Inferior parietal cortex (tissue), 1 donor: ENCODE data around the gene RNU5B-1.

Experiments used
- DNase-seq: peaks from one replicate; pipeline ENCODE4 v3.0.0-alpha.2; 2016; ENCODE audit errors: extremely low spot score

RNU5B-1 gene

GRCh38 chr15:65304381-65305149 lies at the start of gene RNU5B-1:
TSS of gene RNU5B-1 (plus strand) at chr15:65304677.
- peak; percentile 97 for DNase-seq

DNA sequence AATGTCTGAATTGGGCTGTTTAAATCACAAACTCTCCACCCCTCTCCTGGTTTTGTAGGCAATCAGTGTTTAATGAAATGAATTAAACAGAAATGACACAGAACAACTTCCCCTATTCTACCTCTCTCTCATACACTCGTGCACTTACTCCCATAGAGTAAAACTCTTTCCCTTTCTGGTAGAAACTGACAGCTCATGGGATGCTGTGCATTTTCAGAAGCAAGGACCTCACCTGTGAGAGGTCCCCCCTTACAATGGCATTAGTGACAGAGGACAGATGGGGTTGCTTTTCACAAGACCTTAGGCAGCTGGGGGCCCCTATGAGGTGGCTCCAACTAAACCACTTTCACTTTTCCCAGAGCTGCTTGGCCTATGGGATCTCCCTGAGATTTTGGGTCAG lies 49.7 kb upstream of the RNU5B-1 start:
- DNase-seq: no peak

DNA sequence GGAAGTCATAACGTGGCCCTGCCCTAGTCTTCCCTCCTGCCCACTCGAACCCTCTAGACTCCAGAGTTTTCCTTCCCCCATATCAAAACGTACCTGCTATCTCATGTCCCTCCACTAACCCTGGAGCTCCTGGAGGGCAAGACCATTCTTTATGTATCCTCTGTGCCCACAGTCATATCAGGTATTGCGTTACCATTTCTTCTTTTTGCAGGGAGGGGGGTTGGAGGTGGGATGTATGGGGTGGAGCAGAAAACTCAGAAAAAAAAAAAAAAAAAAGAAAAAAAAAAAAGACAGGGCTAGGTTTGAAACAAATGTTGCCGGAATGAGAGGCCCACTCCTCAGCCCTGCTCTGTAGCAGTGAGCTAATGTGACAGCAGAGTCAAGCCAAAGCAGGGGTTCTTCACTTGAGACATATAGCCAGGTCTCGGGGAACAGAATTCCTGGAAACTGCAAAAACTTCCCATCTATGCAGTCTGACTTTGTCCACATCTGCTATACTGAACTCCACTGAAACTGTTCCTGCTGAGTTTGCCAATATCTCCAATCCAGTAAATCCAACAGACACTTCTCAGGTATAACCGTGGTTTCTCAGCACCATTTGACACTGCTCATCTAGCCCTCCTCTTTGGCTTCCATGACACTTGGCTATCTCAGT lies 48.9 kb upstream of the RNU5B-1 start:
- no peak for DNase-seq

GRCh38 chr15:65258375-65259262 lies 45.9 kb upstream of the RNU5B-1 start:
- DNase-seq: no peak

GRCh38 chr15:65259367-65259797 lies 45.1 kb upstream of the RNU5B-1 start:
- peak; percentile 5 for DNase-seq

DNA sequence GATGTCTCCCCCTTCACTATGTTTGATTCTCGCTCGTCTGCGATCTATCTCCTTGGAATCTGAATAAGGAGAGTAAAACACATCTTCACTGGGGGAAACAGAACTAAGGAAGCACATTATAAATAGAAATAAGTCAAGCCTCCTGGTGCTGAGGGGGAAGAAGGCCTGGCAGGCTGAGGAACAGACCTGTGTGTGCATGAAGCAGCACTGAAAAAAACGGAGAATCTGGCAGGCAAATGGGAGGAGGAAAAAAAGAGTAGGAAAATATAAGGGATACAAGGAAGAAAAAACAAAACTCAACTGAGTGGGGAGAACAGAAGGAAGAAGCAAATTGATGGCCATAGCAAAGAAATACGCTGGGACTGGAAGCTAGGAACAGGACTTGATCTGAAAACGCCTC lies 43.5 kb upstream of the RNU5B-1 start:
- DNase-seq: no peak

GRCh38 chr15:65263313-65263712 lies 41.2 kb upstream of the RNU5B-1 start:
- no peak for DNase-seq

DNA sequence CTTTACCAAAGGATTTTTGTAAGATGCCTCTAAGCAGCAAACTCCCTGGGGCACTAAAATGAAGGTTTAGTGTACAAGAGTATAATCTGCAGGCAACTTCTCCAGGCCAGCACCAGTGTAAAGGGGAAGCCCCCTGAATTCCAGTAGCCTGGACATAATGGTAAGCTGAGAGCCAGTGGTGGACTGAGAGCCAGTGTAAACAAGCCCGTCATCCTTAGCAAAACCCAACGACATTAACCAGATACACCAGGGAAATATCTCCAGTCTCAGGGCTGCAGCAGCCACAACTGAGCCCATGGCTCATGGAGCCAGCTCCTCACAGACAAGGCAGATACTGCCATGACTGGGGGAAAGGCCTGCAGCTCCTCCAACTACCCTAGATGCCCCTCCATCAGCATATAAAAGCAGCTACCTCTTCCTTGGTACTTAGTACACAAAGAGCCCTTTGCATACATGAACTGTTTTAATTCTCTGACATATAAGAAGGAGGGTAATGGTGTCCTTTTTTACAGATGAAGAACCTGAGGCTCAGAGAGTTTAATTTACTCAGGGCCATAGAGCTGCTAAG lies 39.5 kb upstream of the RNU5B-1 start:
- DNase-seq: no peak

DNA sequence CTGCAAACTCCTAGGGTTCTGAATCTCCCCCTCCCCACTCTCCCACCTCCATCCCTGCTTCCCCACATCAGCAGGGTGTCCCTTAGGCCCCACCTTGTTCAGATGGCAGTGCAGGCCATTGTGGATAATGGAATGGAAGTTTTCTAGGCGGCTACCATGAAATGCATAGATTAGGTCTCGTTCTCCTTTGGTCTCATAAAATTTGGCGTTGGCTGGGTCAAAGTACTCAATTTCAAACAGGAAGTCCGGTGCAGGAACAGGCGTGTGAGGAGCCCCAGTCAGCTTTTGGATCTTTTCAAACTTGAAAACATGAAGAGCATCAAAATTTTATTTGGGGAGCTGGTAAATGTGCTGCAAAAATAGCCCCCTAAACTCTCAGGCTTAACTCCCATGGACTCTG lies 38.0 kb upstream of the RNU5B-1 start:
- no peak for DNase-seq

DNA sequence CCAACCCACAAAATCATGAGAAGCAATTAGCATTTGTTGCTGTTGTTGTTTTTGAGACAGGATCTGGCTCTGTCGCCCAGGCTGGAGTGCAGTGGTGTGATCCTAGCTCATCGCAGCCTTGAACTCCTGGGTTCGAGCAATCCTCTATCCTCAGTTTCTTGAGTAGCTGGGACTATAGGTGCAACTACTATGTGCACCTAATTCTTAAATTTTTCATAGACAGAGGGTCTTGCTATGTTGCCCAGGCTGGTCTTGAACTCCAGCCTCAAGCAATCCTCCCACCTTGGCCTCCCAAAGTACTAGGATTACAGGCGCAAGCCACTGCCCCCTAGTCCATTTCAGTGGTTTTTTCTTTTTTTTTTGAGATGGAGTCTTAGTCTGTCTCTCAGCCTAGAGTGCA lies 36.1 kb upstream of the RNU5B-1 start:
- no peak for DNase-seq

DNA sequence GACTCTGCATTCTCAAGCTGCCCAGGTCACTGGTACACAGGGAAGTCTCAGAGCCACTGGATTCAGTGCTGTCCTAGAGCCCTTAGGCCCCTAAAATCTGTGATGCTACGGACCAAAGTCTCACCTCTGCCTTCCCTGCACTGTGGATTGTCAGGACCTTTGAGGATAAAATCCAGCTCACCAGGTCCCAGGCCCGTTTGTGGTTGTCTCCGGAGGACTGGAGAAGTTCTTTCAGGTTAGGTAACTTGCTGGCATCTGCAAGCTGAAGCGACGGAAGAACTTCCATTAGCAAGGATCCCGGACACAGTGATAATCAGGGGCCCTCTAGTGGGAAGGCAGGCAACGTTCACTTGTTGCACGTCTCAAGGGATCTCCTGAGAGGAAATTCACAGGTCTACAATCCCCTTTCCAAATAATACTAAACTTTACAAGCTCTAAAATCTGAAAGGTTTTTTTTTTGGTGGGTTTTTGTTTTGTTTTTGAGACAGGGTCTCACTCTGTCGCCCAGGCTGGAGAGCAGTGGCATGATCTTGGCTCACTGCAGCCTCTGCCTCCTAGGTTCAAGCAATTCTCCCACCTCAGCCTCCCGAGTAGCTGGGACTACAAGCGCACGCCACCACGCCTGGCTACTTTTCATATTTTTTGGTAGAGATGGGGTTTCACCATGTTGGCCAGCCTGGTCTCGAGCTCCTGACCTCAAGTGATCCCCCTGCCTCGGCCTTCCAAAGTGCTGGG lies 33.5 kb upstream of the RNU5B-1 start:
- peak; percentile 69 for DNase-seq

- no peak for DNase-seq
Measured at GRCh38 chr15:65275104-65275727, 29.3 kb upstream of the RNU5B-1 start.

- DNase-seq: no peak
Measured at GRCh38 chr15:65275728-65276126, 28.8 kb upstream of the RNU5B-1 start.

DNA sequence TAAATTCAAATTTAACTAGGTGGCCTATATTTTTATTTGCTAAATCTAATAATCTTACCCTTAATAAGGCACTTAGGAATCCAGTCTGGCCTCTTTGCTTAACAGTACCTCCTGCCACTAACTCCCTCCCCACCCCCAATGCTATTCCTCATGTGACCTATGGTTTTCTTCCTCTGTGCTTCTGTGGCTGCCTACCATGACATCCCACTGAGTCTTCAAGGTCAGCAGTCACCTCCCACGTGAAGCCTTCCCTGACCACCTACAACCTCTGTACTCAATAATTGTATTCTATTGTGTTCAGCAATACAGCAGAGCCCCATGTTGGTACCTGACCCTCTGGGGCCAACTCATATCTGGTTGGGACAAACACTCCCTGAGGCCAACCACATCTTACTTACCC lies 27.5 kb upstream of the RNU5B-1 start:
- DNase-seq: no peak

GRCh38 chr15:65278480-65278879 lies 26.0 kb upstream of the RNU5B-1 start:
- no peak for DNase-seq

- no peak for DNase-seq
Measured at GRCh38 chr15:65285291-65286068, 19.0 kb upstream of the RNU5B-1 start.

DNA sequence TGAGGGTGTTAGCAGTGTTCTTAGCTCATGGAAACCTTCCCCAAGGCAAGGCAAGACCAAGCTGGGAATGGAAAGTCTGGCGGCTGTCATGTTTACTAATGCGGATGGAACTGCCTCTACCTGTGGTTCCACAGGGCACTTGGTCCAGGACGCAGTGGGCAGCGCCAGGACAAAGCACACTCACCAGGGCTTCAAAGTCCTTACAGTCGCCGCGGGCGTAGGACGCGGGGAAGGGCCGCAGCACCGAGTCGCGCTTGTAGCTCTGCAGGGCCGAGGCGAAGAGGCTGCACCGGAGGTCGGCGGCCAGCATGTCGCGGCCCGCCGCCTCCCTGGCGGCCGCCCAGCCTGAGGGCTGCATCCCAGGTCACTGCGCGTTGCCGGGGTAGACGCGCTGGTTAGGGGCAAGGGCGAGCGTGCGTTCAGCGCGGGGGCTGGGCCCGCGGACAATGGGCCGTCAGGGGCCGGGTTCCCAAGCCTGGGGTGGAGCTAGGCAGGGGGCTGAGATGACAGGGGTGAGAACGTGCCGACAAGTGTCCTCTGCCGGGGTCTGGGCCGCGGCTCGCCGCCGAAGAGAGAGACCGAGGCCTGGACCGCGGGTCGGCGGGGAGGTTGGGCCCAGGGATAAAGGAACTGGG lies 18.3 kb upstream of the RNU5B-1 start:
- peak; percentile 34 for DNase-seq

DNA sequence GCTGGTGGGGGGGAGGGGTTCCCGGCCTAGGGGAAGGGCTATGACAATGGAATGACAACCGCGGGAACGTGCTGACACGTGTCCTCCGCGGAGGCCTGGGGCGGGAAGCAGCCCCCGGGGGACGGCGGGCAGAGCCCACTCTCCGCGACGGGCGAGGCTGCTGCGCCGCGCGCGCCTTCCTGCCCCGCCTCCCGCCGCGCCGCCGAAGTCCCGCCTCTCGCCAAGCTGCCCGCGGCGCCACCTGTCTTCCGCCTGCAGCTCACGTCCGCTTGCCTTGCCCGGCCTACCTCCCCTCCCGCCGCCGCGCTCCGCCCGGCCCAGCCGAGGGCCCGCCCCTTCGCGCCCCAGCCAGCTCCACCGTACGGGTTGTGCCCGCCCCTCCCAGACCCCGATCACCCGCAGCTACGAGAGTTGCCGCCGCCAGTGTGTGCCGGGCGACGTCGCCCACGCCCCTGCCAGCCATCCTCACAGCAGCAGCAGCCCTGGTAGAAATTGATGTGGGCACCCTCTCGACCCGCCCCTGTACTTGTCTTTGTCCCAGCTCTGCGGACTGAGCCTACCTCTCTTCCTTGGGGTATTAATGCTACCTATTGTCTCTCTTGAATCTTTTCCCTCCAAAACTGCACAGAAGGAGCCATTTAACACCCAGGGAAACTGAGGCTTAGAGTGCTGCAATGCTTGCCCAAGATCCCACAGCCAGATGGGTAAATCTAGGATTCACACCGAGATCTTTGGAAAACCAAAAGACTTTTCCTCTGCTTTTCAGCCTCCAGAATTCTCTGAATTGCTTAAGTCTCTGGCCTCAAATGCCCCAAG lies 17.6 kb upstream of the RNU5B-1 start, which contains the start of gene PARP16:
PARP16 (minus strand) TSS at position 180 of the 816 bp plus-strand sequence. CDS start 457 bp downstream, outside the sequence.
- peak; percentile 78 for DNase-seq

DNA sequence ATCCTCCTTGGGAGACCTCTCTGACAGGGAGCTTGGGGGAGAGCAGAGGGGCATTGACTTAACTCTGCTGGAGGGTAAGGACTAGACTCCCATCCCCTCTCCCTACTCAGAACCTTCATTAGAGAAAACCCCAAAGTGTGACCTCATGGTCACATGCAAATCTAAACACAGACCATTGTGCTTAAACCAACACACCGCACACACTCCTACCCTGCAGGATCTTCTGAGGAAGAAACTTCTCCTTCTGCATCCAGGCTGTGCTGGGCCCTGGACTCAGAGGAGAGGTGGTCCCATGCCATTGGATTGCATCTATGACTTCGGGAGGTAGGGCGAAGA lies 17.0 kb upstream of the RNU5B-1 start:
- DNase-seq: no peak
